ENCODE data around the gene TMEM132D.

The TMEM132D gene

DNA sequence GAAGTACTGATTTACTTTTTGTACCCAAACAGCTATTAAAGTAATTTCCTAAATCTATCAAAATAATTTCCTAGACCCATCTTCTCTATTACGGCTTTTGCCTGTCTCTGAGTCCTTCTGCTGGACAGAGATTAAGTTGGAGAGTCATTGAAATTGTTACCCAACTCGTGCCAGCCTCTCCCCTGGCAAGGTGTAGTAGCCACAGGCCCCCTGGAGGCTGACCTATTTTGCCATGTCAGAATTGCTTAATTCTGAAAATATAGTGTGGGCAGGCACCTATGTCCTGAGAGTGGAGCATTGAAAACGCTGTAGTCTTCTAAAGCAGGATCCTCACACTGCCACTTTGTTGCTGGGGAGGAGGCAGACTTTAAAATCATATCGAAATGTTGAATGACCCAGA lies 742.3 kb downstream of the TMEM132D start:
- no peaks in the 10 kb centered on the region for H3K79me2 ChIP-seq (ENCODE audit: insufficient read depth, low read length)
- no peak overlapping the region for H2AFZ ChIP-seq (ENCODE audit: low read depth, low read length, severe bottlenecking)

DNA sequence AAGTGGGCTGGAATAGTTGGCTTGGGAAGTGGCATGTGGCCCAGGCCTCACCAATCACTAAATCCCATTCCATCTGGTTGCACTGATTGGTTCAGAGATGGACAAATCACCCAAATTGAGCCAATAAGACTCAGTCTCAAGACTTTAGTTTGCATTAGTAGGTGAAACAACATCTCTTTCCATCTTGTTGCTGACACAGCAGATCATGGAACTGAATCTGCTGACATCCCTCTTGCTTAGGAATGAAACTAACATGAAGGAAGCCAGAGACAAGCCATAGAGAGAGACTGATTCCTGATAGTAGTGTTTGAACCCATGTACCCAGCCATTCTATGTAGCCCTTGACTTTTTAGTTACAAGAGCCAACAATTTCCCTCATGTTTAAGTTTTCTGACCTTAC lies 743.5 kb downstream of the TMEM132D start:
- Histone ChIP-seq H3K36me3 (ENCODE audit: low read length) (no peaks in the 10 kb centered on the region), H3K4me2 (ENCODE audit: low read depth, low read length, poor library complexity, severe bottlenecking) (no peak overlapping the region), H3K9ac (ENCODE audit: low read length) (no peak overlapping the region), H3F3A (ENCODE audit: insufficient read depth) (no peaks in the 10 kb centered on the region), H3K27me3 (ENCODE audit: low read length) (no peaks in the 10 kb centered on the region), H2AFZ (ENCODE audit: low read depth, low read length, severe bottlenecking) (no peak overlapping the region), H3K9me2 (replicated peaks; ENCODE audit: insufficient read depth, low read length) (no peaks in the 10 kb centered on the region), H3K27ac (ENCODE audit: low read depth, low read length) (no peak overlapping the region), H3K4me3 (ENCODE audit: insufficient read depth, low read length, poor library complexity, severe bottlenecking) (no peak overlapping the region), H3K9me3 (ENCODE audit: insufficient read depth, low read length) (no peaks in the 10 kb centered on the region), H3K79me2 (ENCODE audit: insufficient read depth, low read length) (no peaks in the 10 kb centered on the region), H4K20me1 (ENCODE audit: low read depth, low read length) (no peaks in the 10 kb centered on the region)
- TF ChIP-seq, protein P1, sequence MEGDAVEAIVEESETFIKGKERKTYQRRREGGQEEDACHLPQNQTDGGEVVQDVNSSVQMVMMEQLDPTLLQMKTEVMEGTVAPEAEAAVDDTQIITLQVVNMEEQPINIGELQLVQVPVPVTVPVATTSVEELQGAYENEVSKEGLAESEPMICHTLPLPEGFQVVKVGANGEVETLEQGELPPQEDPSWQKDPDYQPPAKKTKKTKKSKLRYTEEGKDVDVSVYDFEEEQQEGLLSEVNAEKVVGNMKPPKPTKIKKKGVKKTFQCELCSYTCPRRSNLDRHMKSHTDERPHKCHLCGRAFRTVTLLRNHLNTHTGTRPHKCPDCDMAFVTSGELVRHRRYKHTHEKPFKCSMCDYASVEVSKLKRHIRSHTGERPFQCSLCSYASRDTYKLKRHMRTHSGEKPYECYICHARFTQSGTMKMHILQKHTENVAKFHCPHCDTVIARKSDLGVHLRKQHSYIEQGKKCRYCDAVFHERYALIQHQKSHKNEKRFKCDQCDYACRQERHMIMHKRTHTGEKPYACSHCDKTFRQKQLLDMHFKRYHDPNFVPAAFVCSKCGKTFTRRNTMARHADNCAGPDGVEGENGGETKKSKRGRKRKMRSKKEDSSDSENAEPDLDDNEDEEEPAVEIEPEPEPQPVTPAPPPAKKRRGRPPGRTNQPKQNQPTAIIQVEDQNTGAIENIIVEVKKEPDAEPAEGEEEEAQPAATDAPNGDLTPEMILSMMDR (IDR thresholded peaks at IDR 0.05; ENCODE audit: insufficient read depth, low read length, poor library complexity, severe bottlenecking), result no peak
- TF ChIP-seq EZH2phosphoT487 (conservative IDR thresholded peaks at IDR 0.05; ENCODE audit: low read length), result no peak

More for the DNA sequence above, 742.3 kb downstream of the TMEM132D start:
- H3K27ac ChIP-seq (ENCODE audit: low read depth, low read length), result no peak overlapping the region
- no peaks in the 10 kb centered on the region for H3K9me2 ChIP-seq (replicated peaks; ENCODE audit: insufficient read depth, low read length)
- no peak overlapping the region for H3K9ac ChIP-seq (ENCODE audit: low read length)
- H3K4me2 ChIP-seq (ENCODE audit: low read depth, low read length, poor library complexity, severe bottlenecking), result no peak overlapping the region
- no peaks in the 10 kb centered on the region for H3F3A ChIP-seq (ENCODE audit: insufficient read depth)
- no peaks in the 10 kb centered on the region for H4K20me1 ChIP-seq (ENCODE audit: low read depth, low read length)
- H3K9me3 ChIP-seq (ENCODE audit: insufficient read depth, low read length), result no peaks in the 10 kb centered on the region
- TF ChIP-seq, protein P1 (IDR thresholded peaks at IDR 0.05; ENCODE audit: insufficient read depth, low read length, poor library complexity, severe bottlenecking), result no peak
- TF ChIP-seq EZH2phosphoT487 (conservative IDR thresholded peaks at IDR 0.05; ENCODE audit: low read length), result no peak
- H3K27me3 ChIP-seq (ENCODE audit: low read length), result no peaks in the 10 kb centered on the region
- H3K4me3 ChIP-seq (ENCODE audit: insufficient read depth, low read length, poor library complexity, severe bottlenecking), result no peak overlapping the region
- no peaks in the 10 kb centered on the region for H3K36me3 ChIP-seq (ENCODE audit: low read length)

DNA sequence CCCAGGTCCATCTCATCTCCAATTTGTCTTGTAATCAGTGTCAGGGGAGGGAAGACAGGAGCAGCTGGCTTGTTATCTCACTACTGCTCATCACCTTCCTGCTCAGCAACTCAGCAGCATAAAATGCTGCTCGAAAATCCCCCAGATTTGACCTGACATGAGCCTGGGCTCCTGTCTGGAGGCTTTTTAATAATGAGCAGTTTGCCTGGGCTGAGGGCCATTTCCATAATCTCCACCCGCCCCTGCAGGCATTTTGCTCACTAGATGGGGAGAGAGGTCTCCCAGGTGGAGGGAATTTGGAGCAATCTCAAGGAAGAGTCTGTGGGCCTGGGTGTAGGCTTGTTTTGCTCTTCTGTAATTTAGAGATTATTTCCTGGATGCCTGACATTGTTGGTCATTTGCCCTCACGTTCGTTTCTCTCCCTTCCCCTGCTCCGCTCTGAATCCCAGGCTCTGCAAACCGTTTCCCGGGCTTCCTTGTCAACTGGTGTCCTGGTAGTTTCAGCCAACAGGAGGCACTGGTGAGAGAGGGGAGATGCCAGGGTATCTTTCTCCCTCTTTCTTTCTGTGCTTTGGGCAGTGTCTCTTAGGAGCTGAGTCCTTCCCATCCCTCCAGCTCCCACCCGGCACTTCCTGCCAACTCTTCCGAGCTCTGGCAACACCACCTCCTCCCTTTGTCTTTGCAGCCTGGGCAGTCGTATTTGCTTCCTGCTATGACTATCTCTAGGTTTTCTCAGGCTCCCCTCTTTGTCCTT lies 751.3 kb downstream of the TMEM132D start:
- no peaks in the 10 kb centered on the region for H3K36me3 ChIP-seq (ENCODE audit: low read length)
- H2AFZ ChIP-seq (ENCODE audit: low read depth, low read length, severe bottlenecking), result no peak overlapping the region
- H3K27me3 ChIP-seq (ENCODE audit: low read length), result no peaks in the 10 kb centered on the region
- H3F3A ChIP-seq (ENCODE audit: insufficient read depth), result no peaks in the 10 kb centered on the region
- H3K4me3 ChIP-seq (ENCODE audit: insufficient read depth, low read length, poor library complexity, severe bottlenecking), result no peak overlapping the region
- TF ChIP-seq EZH2phosphoT487 (conservative IDR thresholded peaks at IDR 0.05; ENCODE audit: low read length), result no peak
- TF ChIP-seq, protein P1 (IDR thresholded peaks at IDR 0.05; ENCODE audit: insufficient read depth, low read length, poor library complexity, severe bottlenecking), result no peak
- H3K9me2 ChIP-seq (replicated peaks; ENCODE audit: insufficient read depth, low read length), result no peaks in the 10 kb centered on the region
- no peaks in the 10 kb centered on the region for H3K9me3 ChIP-seq (ENCODE audit: insufficient read depth, low read length)
- H3K9ac ChIP-seq (ENCODE audit: low read length), result no peak overlapping the region
- no peak overlapping the region for H3K4me2 ChIP-seq (ENCODE audit: low read depth, low read length, poor library complexity, severe bottlenecking)
- H3K79me2 ChIP-seq (ENCODE audit: insufficient read depth, low read length), result no peaks in the 10 kb centered on the region
- H3K27ac ChIP-seq (ENCODE audit: low read depth, low read length), result no peak overlapping the region
- H4K20me1 ChIP-seq (ENCODE audit: low read depth, low read length), result no peaks in the 10 kb centered on the region

Measured in SU-DHL-6 (cell line).